Panc1 (cell line): ENCODE data around the gene CA5B. TPM values are rescaled to one million over a fixed set of nuclear protein-coding genes. Genes with fewer than 3 reads are reported as not detected.

Experiments used
- ATAC-seq: fragments of 200-7000 bp; cut with Tn5 transposase; 2 replicates; pipeline ENCODE4 v1.9.1; 2020; ENCODE audit warnings: mild to moderate bottlenecking, moderate library complexity
- Bru-seq: library from RNA; stranded (reverse); fragments of 400-500 nt; gene quantifications from one replicate; lab custom pipeline; 2021; lab: Mats Ljungman, UMichigan
- BruChase-seq, 2 experiments: library from RNA; stranded (reverse); fragments of 400-500 nt; gene quantifications; one replicate each; lab custom pipeline; 2021; lab: Mats Ljungman, UMichigan
- BruUV-seq: library from RNA; stranded (reverse); fragments of 400-500 nt; replicated peaks from 2 replicates; lab custom pipeline; 2021; lab: Mats Ljungman, UMichigan
- CTCF ChIA-PET: fragments of 300-600 bp; sonication (Branson Sonifier 250); formaldehyde crosslinking; loops from one replicate; lab custom pipeline; 2022; ENCODE audit warnings: antibody characterized with exemption; lab: Charles Lee
- POLR2A ChIA-PET: fragments of 300-600 bp; sonication (Branson Sonifier 250); formaldehyde crosslinking; loops from one replicate; lab custom pipeline; 2022; ENCODE audit warnings: antibody characterized with exemption; lab: Charles Lee
- DNase-seq: peaks from one replicate; pipeline ENCODE4 v3.0.0-alpha.2; 2010; ENCODE audit warnings: low read depth, low spot score
- H3K27ac ChIP-seq: 2 replicates; pipeline ENCODE4 v1.5.1; 2011; ENCODE audit warnings: mild to moderate bottlenecking, low read length, inconsistent platforms
- H3K27me3 ChIP-seq: fragments of 200-500 bp; sonication (Bioruptor generic); 2 replicates; pipeline ENCODE4 v1.6.0; 2014; ENCODE audit warnings: low read length, inconsistent platforms; ENCODE audit not compliant: control insufficient read depth, insufficient read depth
- H3K36me3 ChIP-seq: fragments of 200-500 bp; sonication (Bioruptor generic); 2 replicates; pipeline ENCODE4 v1.5.1; 2014; ENCODE audit warnings: inconsistent platforms, mild to moderate bottlenecking, low read length, moderate library complexity; ENCODE audit not compliant: control insufficient read depth, insufficient read depth
- H3K4me1 ChIP-seq: 2 replicates; pipeline ENCODE4 v1.5.1; 2011; ENCODE audit warnings: inconsistent platforms, mild to moderate bottlenecking, low read length, moderate library complexity; ENCODE audit not compliant: control insufficient read depth, insufficient read depth
- H3K4me3 ChIP-seq, 2 experiments: 2 replicates each; pipeline ENCODE4 v1.5.1; 2011 to 2012; ENCODE audit warnings: low read depth in 2 of 2, low read length in 2 of 2, mild to moderate bottlenecking in 2 of 2, inconsistent platforms in 1 of 2, moderate library complexity in 1 of 2
- H3K9me3 ChIP-seq: fragments of 200-500 bp; sonication (Bioruptor generic); 2 replicates; pipeline ENCODE4 v1.5.1; 2014; ENCODE audit warnings: low read depth, mild to moderate bottlenecking, inconsistent platforms, low read length, moderate library complexity; ENCODE audit not compliant: control insufficient read depth, insufficient read depth
- POLR2AphosphoS5 ChIP-seq: IDR thresholded peaks from 2 replicates; pipeline ENCODE4 v1.6.1; 2012; ENCODE audit warnings: mild to moderate bottlenecking, low read depth, low read length, moderate library complexity
- REST ChIP-seq, 2 experiments: IDR thresholded peaks; 2 replicates each; pipeline ENCODE4 v1.6.1; 2011 to 2012; ENCODE audit warnings: low read depth in 2 of 2, control low read depth in 1 of 2, low read length in 1 of 2, mild to moderate bottlenecking in 1 of 2, moderate library complexity in 1 of 2; ENCODE audit not compliant: insufficient read depth in 1 of 2
- SIN3A ChIP-seq: IDR thresholded peaks from 2 replicates; pipeline ENCODE4 v1.6.1; 2012; ENCODE audit warnings: low read depth, mild to moderate bottlenecking, low read length, moderate library complexity, borderline replicate concordance; ENCODE audit not compliant: insufficient read depth
- TCF7L2 ChIP-seq: IDR thresholded peaks from 2 replicates; pipeline ENCODE4 v1.6.1; 2011; ENCODE audit warnings: mild to moderate bottlenecking, low read depth, low read length, inconsistent platforms
- in situ Hi-C: cut with HindIII; loops from 2 replicates; pipeline ENCODE4 v1.10.0; 2016; ENCODE audit warnings: low sequenced_read_pairs, low pct_unique_long_range_greater_than_20kb
- intact Hi-C: fragments of 100-400 bp; cut with micrococcal nuclease; formaldehyde crosslinking; loops from one replicate; pipeline ENCODE4 v1.10.0; 2022; ENCODE audit not compliant: unreplicated experiment
- long read RNA-seq: library from polyadenylated mRNA; unstranded; transcript quantifications from one replicate; pipeline ENCODE4 v2.0.0, GENCODE V29; 2021; ENCODE audit not compliant: unreplicated experiment
- polyA plus RNA-seq: library from polyadenylated mRNA; unstranded; fragments of >200 nt; gene quantifications from one replicate; pipeline ENCODE4 v1.2.1, GENCODE V29; 2012; ENCODE audit warnings: missing spikeins; ENCODE audit not compliant: insufficient read length
- total RNA-seq: library from RNA; stranded (reverse); gene quantifications from one replicate; pipeline ENCODE4 v1.2.1, GENCODE V29; 2021; ENCODE audit not compliant: unreplicated experiment
- TF ChIP-seq, protein P1 (sequence below): fragments of 450-650 bp; IDR thresholded peaks from 2 replicates; pipeline ENCODE4 v1.5.1; 2017; ENCODE audit warnings: mild to moderate bottlenecking

CA5B gene, protein sequence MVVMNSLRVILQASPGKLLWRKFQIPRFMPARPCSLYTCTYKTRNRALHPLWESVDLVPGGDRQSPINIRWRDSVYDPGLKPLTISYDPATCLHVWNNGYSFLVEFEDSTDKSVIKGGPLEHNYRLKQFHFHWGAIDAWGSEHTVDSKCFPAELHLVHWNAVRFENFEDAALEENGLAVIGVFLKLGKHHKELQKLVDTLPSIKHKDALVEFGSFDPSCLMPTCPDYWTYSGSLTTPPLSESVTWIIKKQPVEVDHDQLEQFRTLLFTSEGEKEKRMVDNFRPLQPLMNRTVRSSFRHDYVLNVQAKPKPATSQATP
- total RNA-seq = 6.8 TPM
- polyA plus RNA-seq = 6.5 TPM
- percentile 52 among the genes with signal in this experiment for Bru-seq, nascent RNA
- percentile 49 among the genes with signal in this experiment for BruChase-seq, experiment 1, labeled RNA remaining after a 2-hour chase
- percentile 52 among the genes with signal in this experiment for BruChase-seq, experiment 2, labeled RNA remaining after a 6-hour chase
- long read RNA-seq, partial matches to known transcripts = 1 of 7 reads
- long read RNA-seq, other reads (novel, unspliced or antisense) = 6 of 7 reads

- intact Hi-C loops (no loop called here), in situ Hi-C loops (no loop called here)
- peak within 1 kb of the TSS; percentile 51 to 59 for H3K4me3 ChIP-seq
- no peak for TF ChIP-seq SIN3A
- TF ChIP-seq, protein P1, sequence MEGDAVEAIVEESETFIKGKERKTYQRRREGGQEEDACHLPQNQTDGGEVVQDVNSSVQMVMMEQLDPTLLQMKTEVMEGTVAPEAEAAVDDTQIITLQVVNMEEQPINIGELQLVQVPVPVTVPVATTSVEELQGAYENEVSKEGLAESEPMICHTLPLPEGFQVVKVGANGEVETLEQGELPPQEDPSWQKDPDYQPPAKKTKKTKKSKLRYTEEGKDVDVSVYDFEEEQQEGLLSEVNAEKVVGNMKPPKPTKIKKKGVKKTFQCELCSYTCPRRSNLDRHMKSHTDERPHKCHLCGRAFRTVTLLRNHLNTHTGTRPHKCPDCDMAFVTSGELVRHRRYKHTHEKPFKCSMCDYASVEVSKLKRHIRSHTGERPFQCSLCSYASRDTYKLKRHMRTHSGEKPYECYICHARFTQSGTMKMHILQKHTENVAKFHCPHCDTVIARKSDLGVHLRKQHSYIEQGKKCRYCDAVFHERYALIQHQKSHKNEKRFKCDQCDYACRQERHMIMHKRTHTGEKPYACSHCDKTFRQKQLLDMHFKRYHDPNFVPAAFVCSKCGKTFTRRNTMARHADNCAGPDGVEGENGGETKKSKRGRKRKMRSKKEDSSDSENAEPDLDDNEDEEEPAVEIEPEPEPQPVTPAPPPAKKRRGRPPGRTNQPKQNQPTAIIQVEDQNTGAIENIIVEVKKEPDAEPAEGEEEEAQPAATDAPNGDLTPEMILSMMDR = no peak
- TF ChIP-seq REST (IDR thresholded peaks at IDR 0.05; ENCODE audit: insufficient read depth in 1 of 2, low read depth in 2 of 2, low read length in 1 of 2) = no peak
- TF ChIP-seq TCF7L2 = no peak
- TF ChIP-seq POLR2AphosphoS5 = no peak
- H3K27me3 ChIP-seq = no peaks in the 10 kb centered on the region
- ChIA-PET POLR2A (no interaction called here), CTCF (interaction anchor here (0.6 kb wide), 1 partner anchor 102 kb away, joined by 3 read pairs; no protein-coding TSS in a partner anchor)
- H3K36me3 ChIP-seq = no peaks in the 10 kb centered on the region
- BruUV-seq = no TSS peak
- no peaks in the 10 kb centered on the region; the same call in 1 of the 2 replicates for H3K4me1 ChIP-seq
- H3K9me3 ChIP-seq = no peaks in the 10 kb centered on the region
- DNase-seq (peak; percentile 51), ATAC-seq (peak; percentile 98)
- H3K27ac ChIP-seq = peak within 1 kb of the TSS; percentile 66; the same call in 1 of the 2 replicates
These were observed at the start of gene CA5B for GRCh38 chrX:15737959-15738902. TSS of gene CA5B (plus strand) at chrX:15738270. CDS start at chrX:15750024, 11,754 bp downstream.

GRCh38 chrX:15694941-15695451 lies 43.1 kb upstream of the CA5B start:
- in situ Hi-C loops = no loop called here
- no peak for DNase-seq
- 0 out of 2 replicates have a peak, but pooled peaks cover under 1% of the 10 kb centered on the region for H3K36me3 ChIP-seq
- no peak for TF ChIP-seq REST (IDR thresholded peaks at IDR 0.05; ENCODE audit: insufficient read depth in 1 of 2, low read depth in 2 of 2, low read length in 1 of 2)
- no peak for TF ChIP-seq POLR2AphosphoS5
- TF ChIP-seq TCF7L2 = no peak
- no TSS peak for BruUV-seq
- no peaks in the 10 kb centered on the region for H3K4me1 ChIP-seq
- no peak for ATAC-seq
- no peak overlapping the region for H3K4me3 ChIP-seq
- H3K9me3 ChIP-seq = no peaks in the 10 kb centered on the region
- no peaks in the 10 kb centered on the region for H3K27me3 ChIP-seq
- ChIA-PET POLR2A (no interaction called here), CTCF (no interaction called here)
- intact Hi-C loops = no loop called here
- H3K27ac ChIP-seq = no peak overlapping the region
